BLaER1 (cell line): ENCODE data around the gene DLG2.

Experiments
- H3K27ac ChIP-seq: shearing (Covaris generic); formaldehyde crosslinking; 2 replicates; pipeline ENCODE4 v1.8.1; 2022
- H3K27me3 ChIP-seq: shearing (Covaris generic); formaldehyde crosslinking; 2 replicates; pipeline ENCODE4 v1.8.1; 2022
- H3K36me3 ChIP-seq: shearing (Covaris generic); formaldehyde crosslinking; 2 replicates; pipeline ENCODE4 v1.8.1; 2022
- H3K4me1 ChIP-seq: shearing (Covaris generic); formaldehyde crosslinking; 2 replicates; pipeline ENCODE4 v1.8.1; 2022
- H3K4me2 ChIP-seq: shearing (Covaris generic); formaldehyde crosslinking; 2 replicates; pipeline ENCODE4 v1.8.1; 2022
- H3K4me3 ChIP-seq: shearing (Covaris generic); formaldehyde crosslinking; 2 replicates; pipeline ENCODE4 v1.8.1; 2022
- H3K9ac ChIP-seq: shearing (Covaris generic); formaldehyde crosslinking; 2 replicates; pipeline ENCODE4 v1.8.1; 2022
- H3K9me3 ChIP-seq: shearing (Covaris generic); formaldehyde crosslinking; 2 replicates; pipeline ENCODE4 v1.8.1; 2022
- H4K20me1 ChIP-seq: shearing (Covaris generic); formaldehyde crosslinking; 2 replicates; pipeline ENCODE4 v1.8.1; 2022
- Cebpa-rat ChIP-seq: shearing (Covaris generic); IDR thresholded peaks from 2 replicates; pipeline ENCODE4 v1.8.1; 2022

Gene DLG2

GRCh38 chr11:84212468-84213390, 1414.4 kb downstream of the DLG2 start:
- no peak overlapping the region for H3K27ac ChIP-seq
- H3K9ac ChIP-seq = no peak overlapping the region
- no peak overlapping the region for H3K4me2 ChIP-seq

GRCh38 chr11:84211896-84212295, 1415.2 kb downstream of the DLG2 start:
- H3K4me2 ChIP-seq = no peak overlapping the region

More at GRCh38 chr11:84212468-84213390, 1414.4 kb downstream of the DLG2 start:
- no peaks in the 10 kb centered on the region for H4K20me1 ChIP-seq
- no peak overlapping the region for H3K4me3 ChIP-seq
- H3K9me3 ChIP-seq = no peaks in the 10 kb centered on the region
- no peaks in the 10 kb centered on the region for H3K4me1 ChIP-seq
- no peak for TF ChIP-seq Cebpa-rat
- H3K36me3 ChIP-seq = no peaks in the 10 kb centered on the region
- H3K27me3 ChIP-seq = no peaks in the 10 kb centered on the region

GRCh38 chr11:84194696-84195095, 1432.4 kb downstream of the DLG2 start:
- TF ChIP-seq Cebpa-rat = no peak
- peaks cover 6% of the 10 kb centered on the region; the same call in 1 of the 2 replicates for H3K9me3 ChIP-seq
- no peak overlapping the region for H3K9ac ChIP-seq
- H3K36me3 ChIP-seq = no peaks in the 10 kb centered on the region
- H3K27ac ChIP-seq = no peak overlapping the region
- no peaks in the 10 kb centered on the region for H3K27me3 ChIP-seq
- H3K4me1 ChIP-seq = no peaks in the 10 kb centered on the region
- no peaks in the 10 kb centered on the region for H4K20me1 ChIP-seq
- no peak overlapping the region for H3K4me3 ChIP-seq
- H3K4me2 ChIP-seq = no peak overlapping the region

More at GRCh38 chr11:84211896-84212295, 1415.2 kb downstream of the DLG2 start:
- Histone ChIP-seq H3K27ac (no peak overlapping the region), H3K9me3 (no peaks in the 10 kb centered on the region), H3K27me3 (no peaks in the 10 kb centered on the region), H4K20me1 (no peaks in the 10 kb centered on the region), H3K4me1 (no peaks in the 10 kb centered on the region), H3K4me3 (no peak overlapping the region), H3K9ac (no peak overlapping the region), H3K36me3 (no peaks in the 10 kb centered on the region)
- no peak for TF ChIP-seq Cebpa-rat

GRCh38 chr11:84193706-84194105, 1433.4 kb downstream of the DLG2 start:
- Histone ChIP-seq H3K27me3 (no peaks in the 10 kb centered on the region), H4K20me1 (no peaks in the 10 kb centered on the region), H3K27ac (no peak overlapping the region), H3K4me1 (no peaks in the 10 kb centered on the region), H3K9me3 (peaks cover 6% of the 10 kb centered on the region; the same call in 1 of the 2 replicates), H3K36me3 (no peaks in the 10 kb centered on the region), H3K4me3 (no peak overlapping the region), H3K4me2 (no peak overlapping the region), H3K9ac (no peak overlapping the region)
- TF ChIP-seq Cebpa-rat = no peak

- H3K36me3 ChIP-seq = no peaks in the 10 kb centered on the region
- H4K20me1 ChIP-seq = no peaks in the 10 kb centered on the region
- H3K27me3 ChIP-seq = no peaks in the 10 kb centered on the region
- TF ChIP-seq Cebpa-rat = no peak
- no peak overlapping the region for H3K4me2 ChIP-seq
- H3K27ac ChIP-seq = no peak overlapping the region
- no peaks in the 10 kb centered on the region for H3K9me3 ChIP-seq
- no peaks in the 10 kb centered on the region for H3K4me1 ChIP-seq
- no peak overlapping the region for H3K9ac ChIP-seq
- no peak overlapping the region for H3K4me3 ChIP-seq
Measured at GRCh38 chr11:84188521-84188920, 1438.6 kb downstream of the DLG2 start.

- Histone ChIP-seq H3K9me3 (no peaks in the 10 kb centered on the region), H3K4me2 (no peak overlapping the region), H4K20me1 (no peaks in the 10 kb centered on the region), H3K36me3 (no peaks in the 10 kb centered on the region), H3K27me3 (no peaks in the 10 kb centered on the region), H3K9ac (no peak overlapping the region), H3K4me3 (no peak overlapping the region), H3K4me1 (no peaks in the 10 kb centered on the region), H3K27ac (no peak overlapping the region)
- no peak for TF ChIP-seq Cebpa-rat
Measured at GRCh38 chr11:84173078-84173477, 1454.1 kb downstream of the DLG2 start.

GRCh38 chr11:84165139-84165538, 1462.0 kb downstream of the DLG2 start:
- no peaks in the 10 kb centered on the region for H3K9me3 ChIP-seq
- H3K9ac ChIP-seq = no peak overlapping the region
- no peak for TF ChIP-seq Cebpa-rat
- no peaks in the 10 kb centered on the region for H3K27me3 ChIP-seq
- no peaks in the 10 kb centered on the region for H4K20me1 ChIP-seq
- no peak overlapping the region for H3K27ac ChIP-seq
- H3K4me1 ChIP-seq = no peaks in the 10 kb centered on the region
- H3K4me3 ChIP-seq = no peak overlapping the region
- H3K4me2 ChIP-seq = no peak overlapping the region
- H3K36me3 ChIP-seq = no peaks in the 10 kb centered on the region

GRCh38 chr11:84164728-84165127, 1462.4 kb downstream of the DLG2 start:
- Histone ChIP-seq H4K20me1 (no peaks in the 10 kb centered on the region), H3K27ac (no peak overlapping the region), H3K9me3 (no peaks in the 10 kb centered on the region), H3K4me3 (no peak overlapping the region), H3K9ac (no peak overlapping the region), H3K36me3 (no peaks in the 10 kb centered on the region), H3K4me2 (no peak overlapping the region), H3K27me3 (no peaks in the 10 kb centered on the region), H3K4me1 (no peaks in the 10 kb centered on the region)
- no peak for TF ChIP-seq Cebpa-rat

GRCh38 chr11:84163116-84163515, 1464.0 kb downstream of the DLG2 start:
- Histone ChIP-seq H3K4me1 (no peaks in the 10 kb centered on the region), H3K27ac (no peak overlapping the region), H3K4me3 (no peak overlapping the region), H3K36me3 (no peaks in the 10 kb centered on the region), H3K9me3 (no peaks in the 10 kb centered on the region), H4K20me1 (no peaks in the 10 kb centered on the region), H3K9ac (no peak overlapping the region), H3K4me2 (no peak overlapping the region), H3K27me3 (no peaks in the 10 kb centered on the region)
- TF ChIP-seq Cebpa-rat = no peak

- no peaks in the 10 kb centered on the region for H3K9me3 ChIP-seq
- H3K4me1 ChIP-seq = no peaks in the 10 kb centered on the region
- H4K20me1 ChIP-seq = no peaks in the 10 kb centered on the region
- no peak overlapping the region for H3K4me3 ChIP-seq
- no peak overlapping the region for H3K9ac ChIP-seq
- no peak overlapping the region for H3K27ac ChIP-seq
- H3K27me3 ChIP-seq = no peaks in the 10 kb centered on the region
- no peak overlapping the region for H3K4me2 ChIP-seq
- TF ChIP-seq Cebpa-rat = no peak
- H3K36me3 ChIP-seq = no peaks in the 10 kb centered on the region
Measured at GRCh38 chr11:84157639-84158038, 1469.5 kb downstream of the DLG2 start.
